Testis (tissue), 3 donors: ENCODE results near the gene XRCC4. TPM values are rescaled to one million over a fixed set of nuclear protein-coding genes. Genes with fewer than 3 reads are reported as not detected.
"Not testable (repeated sequence)": the region's sequence is repeated elsewhere in the genome, so short reads cannot be mapped to it uniquely, and the experiment has no call there.

ENCODE experiments used
- DNase-seq: peaks from one replicate; pipeline ENCODE4 v3.0.0-alpha.2; 2019
- H3K27ac ChIP-seq, 2 donors: fragments of 200-600 bp; sonication (generic); one replicate each; pipeline ENCODE4 v1.5.1; 2019
- H3K27me3 ChIP-seq: fragments of 200-600 bp; sonication (generic); one replicate; pipeline ENCODE4 v1.5.1; 2019
- H3K36me3 ChIP-seq: fragments of 200-600 bp; sonication (generic); one replicate; pipeline ENCODE4 v1.5.1; 2017; ENCODE audit warnings: low read depth; ENCODE audit errors: missing control alignments
- H3K4me1 ChIP-seq: fragments of 200-600 bp; sonication (generic); one replicate; pipeline ENCODE4 v1.5.1; 2019
- H3K4me3 ChIP-seq, 2 donors: fragments of 200-600 bp; sonication (generic); one replicate each; pipeline ENCODE4 v1.5.1; 2017 to 2019
- H3K9me3 ChIP-seq: fragments of 200-600 bp; sonication (generic); one replicate; pipeline ENCODE4 v1.5.1; 2017
- POLR2A ChIP-seq: fragments of 450-650 bp; IDR thresholded peaks from one replicate; pipeline ENCODE4 v1.6.1; 2017; ENCODE audit warnings: antibody characterized with exemption, mild to moderate bottlenecking, moderate library complexity
- WGBS, 2 donors: methylation state at CpG; one replicate each; pipeline ENCODE4 v1.1.5; 2018; 5-methylcytosine and 5-hydroxymethylcytosine counted together
- intact Hi-C: fragments of 100-400 bp; cut with DNase I; formaldehyde crosslinking; loops from one replicate; pipeline ENCODE4 v1.15.1; 2023; ENCODE audit warnings: low total_unique reads
- polyA plus RNA-seq: library from polyadenylated mRNA; stranded (reverse); fragments of 350-450 nt; fragmentation: Illumina TruSeq; extraction: RNeasy Lipid Tissue Mini Kit (QIAGEN cat#74804); gene quantifications from one replicate; pipeline ENCODE4 v1.2.3, GENCODE V29; 2014; ENCODE audit warnings: low read depth, low replicate concordance; ENCODE audit not compliant: insufficient read depth
- total RNA-seq, 2 donors: library from RNA; depleted of rRNA; stranded (reverse); fragments of >200 nt; gene quantifications; one replicate each; pipeline ENCODE4 v1.2.3, GENCODE V29; 2016
- TF ChIP-seq, protein P1 (sequence below), 3 experiments: fragments of 450-650 bp in 2 of 3; fragments of 200-600 bp in 1 of 3; sonication (generic) in 1 of 3; IDR thresholded peaks; one replicate each; pipeline ENCODE4 v1.5.1; 2016 to 2019; ENCODE audit warnings: antibody characterized with exemption in 3 of 3, mild to moderate bottlenecking in 2 of 3, moderate library complexity in 1 of 3

The XRCC4 gene
- total and polyA plus RNA-seq, 3 donors from 2014 or later, result 14.2 to 23.3 (median 17.1) TPM

DNA sequence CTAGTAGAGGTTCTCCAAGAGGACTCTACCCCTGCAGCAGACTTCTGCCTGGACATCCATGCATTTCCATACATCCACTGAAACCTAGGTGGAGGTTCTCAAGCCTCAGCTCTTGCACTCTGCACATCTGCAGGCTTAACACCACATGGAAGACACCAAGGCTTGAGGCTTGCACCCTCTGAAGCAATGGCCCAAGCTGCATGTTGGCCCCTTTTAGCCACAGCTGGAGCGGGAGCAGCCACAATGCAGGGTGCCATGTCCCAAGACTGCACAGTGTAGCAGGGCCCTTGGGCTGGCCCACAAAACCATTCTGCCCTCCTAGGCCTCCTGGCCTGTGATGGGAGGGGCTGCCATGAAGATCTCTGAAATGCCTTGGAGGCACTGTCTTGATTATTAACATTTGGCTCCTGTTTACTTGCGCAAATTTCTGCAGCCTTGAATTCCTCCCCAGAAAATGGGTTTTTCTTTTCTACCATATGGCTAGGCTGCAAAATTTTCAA, 271.0 kb downstream of the XRCC4 start:
- DNase-seq, result no peak
- H3K4me1 ChIP-seq, result no peaks in the 10 kb centered on the region
- intact Hi-C loops, result no loop called here
- no peaks in the 10 kb centered on the region for H3K9me3 ChIP-seq
- TF ChIP-seq POLR2A, result no peak
- TF ChIP-seq, protein P1, sequence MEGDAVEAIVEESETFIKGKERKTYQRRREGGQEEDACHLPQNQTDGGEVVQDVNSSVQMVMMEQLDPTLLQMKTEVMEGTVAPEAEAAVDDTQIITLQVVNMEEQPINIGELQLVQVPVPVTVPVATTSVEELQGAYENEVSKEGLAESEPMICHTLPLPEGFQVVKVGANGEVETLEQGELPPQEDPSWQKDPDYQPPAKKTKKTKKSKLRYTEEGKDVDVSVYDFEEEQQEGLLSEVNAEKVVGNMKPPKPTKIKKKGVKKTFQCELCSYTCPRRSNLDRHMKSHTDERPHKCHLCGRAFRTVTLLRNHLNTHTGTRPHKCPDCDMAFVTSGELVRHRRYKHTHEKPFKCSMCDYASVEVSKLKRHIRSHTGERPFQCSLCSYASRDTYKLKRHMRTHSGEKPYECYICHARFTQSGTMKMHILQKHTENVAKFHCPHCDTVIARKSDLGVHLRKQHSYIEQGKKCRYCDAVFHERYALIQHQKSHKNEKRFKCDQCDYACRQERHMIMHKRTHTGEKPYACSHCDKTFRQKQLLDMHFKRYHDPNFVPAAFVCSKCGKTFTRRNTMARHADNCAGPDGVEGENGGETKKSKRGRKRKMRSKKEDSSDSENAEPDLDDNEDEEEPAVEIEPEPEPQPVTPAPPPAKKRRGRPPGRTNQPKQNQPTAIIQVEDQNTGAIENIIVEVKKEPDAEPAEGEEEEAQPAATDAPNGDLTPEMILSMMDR (IDR thresholded peaks at IDR 0.05), result no peak
- H3K27me3 ChIP-seq, result no peaks in the 10 kb centered on the region
- 93 to 95% methylated on average over 2 of the region's 2 CpGs for WGBS, 2 donors
- H3K27ac ChIP-seq, result no peak overlapping the region
- no peak overlapping the region for H3K4me3 ChIP-seq
- no peaks in the 10 kb centered on the region for H3K36me3 ChIP-seq

DNA sequence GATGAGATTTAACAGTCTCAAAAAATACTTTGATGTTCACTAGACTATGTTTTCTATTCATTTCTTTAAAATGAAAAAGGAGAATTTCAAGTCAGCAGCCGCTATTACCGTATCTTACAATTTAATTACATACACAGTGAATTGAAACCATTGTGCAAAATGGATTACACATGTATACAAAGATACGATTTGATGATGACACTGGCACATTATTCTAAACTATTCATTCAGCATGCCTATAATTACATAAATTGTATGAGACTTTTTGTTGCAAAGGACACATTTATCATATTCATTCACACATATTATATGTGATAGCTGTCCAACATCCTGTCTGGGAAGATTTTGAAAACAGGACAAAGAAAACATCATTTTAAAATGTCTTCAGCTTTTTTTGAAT, 275.9 kb downstream of the XRCC4 start:
- intact Hi-C loops, result no loop called here

DNA sequence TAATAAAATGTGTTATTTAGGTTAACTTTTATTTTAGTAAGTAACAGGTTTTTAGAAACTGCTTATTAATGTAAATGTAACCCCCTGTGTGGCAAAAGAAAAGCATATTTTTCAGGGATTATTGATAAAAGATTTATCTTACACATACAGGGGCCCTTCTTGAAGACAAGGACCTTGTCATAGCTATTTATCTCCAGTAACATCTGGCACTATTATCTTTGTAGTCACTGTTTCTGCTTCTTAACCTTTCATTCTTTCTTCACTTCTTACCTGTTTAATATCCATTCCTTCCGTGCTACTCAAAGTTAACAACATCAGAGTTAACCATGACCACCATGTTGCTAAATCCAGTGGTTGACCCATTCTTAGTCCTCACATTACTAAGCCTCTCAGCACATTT, 276.4 kb downstream of the XRCC4 start:
- DNase-seq, result no peak
- H3K27me3 ChIP-seq, result no peaks in the 10 kb centered on the region
- intact Hi-C loops, result no loop called here
- no peak overlapping the region for H3K27ac ChIP-seq
- H3K4me1 ChIP-seq, result no peaks in the 10 kb centered on the region
- H3K4me3 ChIP-seq, result no peak overlapping the region
- TF ChIP-seq POLR2A, result no peak
- TF ChIP-seq, protein P1 (IDR thresholded peaks at IDR 0.05), result no peak
- 96 to 97% methylated on average over 1 of the region's 1 CpG for WGBS, 2 donors
- no peaks in the 10 kb centered on the region for H3K36me3 ChIP-seq
- no peaks in the 10 kb centered on the region for H3K9me3 ChIP-seq

More for the DNA sequence above, 275.9 kb downstream of the XRCC4 start:
- Histone ChIP-seq H3K27me3 (no peaks in the 10 kb centered on the region), H3K4me3 (no peak overlapping the region), H3K4me1 (no peaks in the 10 kb centered on the region), H3K36me3 (no peaks in the 10 kb centered on the region), H3K27ac (no peak overlapping the region), H3K9me3 (no peaks in the 10 kb centered on the region)
- 89 to 92% methylated on average over 3 of the region's 3 CpGs for WGBS, 2 donors
- no peak for DNase-seq
- TF ChIP-seq, protein P1 (IDR thresholded peaks at IDR 0.05), result no peak
- no peak for TF ChIP-seq POLR2A

DNA sequence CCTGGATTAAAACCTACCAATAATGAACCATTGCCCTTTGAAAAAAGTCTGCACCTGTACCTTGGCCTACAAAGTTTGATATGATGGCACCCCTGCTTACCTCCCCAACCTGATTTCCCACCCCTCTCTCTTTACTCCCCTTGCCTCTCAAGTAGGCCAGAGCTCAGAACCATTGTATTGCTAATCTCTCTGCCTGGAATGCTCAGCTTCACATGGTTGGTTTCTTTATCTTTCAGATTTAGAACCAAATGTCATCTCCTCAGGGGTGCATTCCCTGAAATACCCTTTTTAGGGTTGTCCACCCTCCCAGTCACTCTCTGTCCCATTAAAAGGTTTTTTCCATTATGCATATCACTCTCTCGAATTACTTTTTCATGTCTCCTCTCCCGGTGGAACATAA, 277.6 kb downstream of the XRCC4 start:
- no peaks in the 10 kb centered on the region for H3K27me3 ChIP-seq
- intact Hi-C loops, result no loop called here
- no peak overlapping the region for H3K4me3 ChIP-seq
- no peaks in the 10 kb centered on the region for H3K4me1 ChIP-seq
- no peak for DNase-seq
- 41 to 56% methylated on average over 2 of the region's 2 CpGs for WGBS, 2 donors
- H3K36me3 ChIP-seq, result no peaks in the 10 kb centered on the region
- no peak overlapping the region for H3K27ac ChIP-seq
- TF ChIP-seq, protein P1 (IDR thresholded peaks at IDR 0.05), result no peak
- no peak for TF ChIP-seq POLR2A
- no peaks in the 10 kb centered on the region for H3K9me3 ChIP-seq

DNA sequence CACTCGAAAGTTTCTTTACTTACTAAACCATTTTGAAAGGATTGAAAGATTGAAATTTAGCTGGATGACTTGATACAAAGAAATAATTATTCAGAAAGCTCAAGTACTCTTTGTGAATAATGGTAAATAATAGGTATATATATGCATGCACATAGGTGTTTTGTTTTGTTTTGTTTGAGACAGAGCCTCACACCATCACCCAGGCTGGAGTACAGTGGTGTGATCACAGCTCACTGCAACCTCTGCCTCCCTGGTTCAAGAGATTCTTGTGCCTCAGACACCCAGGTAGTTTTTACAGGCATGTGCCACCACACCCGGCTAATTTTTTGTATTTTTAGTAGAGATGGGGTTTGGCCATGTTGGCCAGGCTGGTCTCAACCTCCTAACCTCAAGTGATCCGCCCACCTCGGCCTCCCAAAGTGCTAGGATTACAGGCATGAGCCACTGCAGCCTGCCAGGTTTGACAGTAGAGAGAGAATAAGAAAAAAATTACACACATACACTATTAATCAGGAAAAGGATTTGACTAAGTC, 278.2 kb downstream of the XRCC4 start:
- H3K4me1 ChIP-seq, H3K27ac ChIP-seq, H3K9me3 ChIP-seq, H3K4me3 ChIP-seq, intact Hi-C loops, DNase-seq, H3K27me3 ChIP-seq, H3K36me3 ChIP-seq: not testable (repeated sequence)
- 87 to 91% methylated on average over 4 of the region's 4 CpGs for WGBS, 2 donors
